ENCODE data around the gene PRR18. TPM values are rescaled to one million over a fixed set of nuclear protein-coding genes. Genes with fewer than 3 reads are reported as not detected.

Gene PRR18
- 0.16 to 0.27 TPM (median 0.23 TPM) in 4 of 5 replicates, not detected in the other for total RNA-seq (2022; extraction: Qiagen RNA extraction; ENCODE audit: low read depth)

DNA sequence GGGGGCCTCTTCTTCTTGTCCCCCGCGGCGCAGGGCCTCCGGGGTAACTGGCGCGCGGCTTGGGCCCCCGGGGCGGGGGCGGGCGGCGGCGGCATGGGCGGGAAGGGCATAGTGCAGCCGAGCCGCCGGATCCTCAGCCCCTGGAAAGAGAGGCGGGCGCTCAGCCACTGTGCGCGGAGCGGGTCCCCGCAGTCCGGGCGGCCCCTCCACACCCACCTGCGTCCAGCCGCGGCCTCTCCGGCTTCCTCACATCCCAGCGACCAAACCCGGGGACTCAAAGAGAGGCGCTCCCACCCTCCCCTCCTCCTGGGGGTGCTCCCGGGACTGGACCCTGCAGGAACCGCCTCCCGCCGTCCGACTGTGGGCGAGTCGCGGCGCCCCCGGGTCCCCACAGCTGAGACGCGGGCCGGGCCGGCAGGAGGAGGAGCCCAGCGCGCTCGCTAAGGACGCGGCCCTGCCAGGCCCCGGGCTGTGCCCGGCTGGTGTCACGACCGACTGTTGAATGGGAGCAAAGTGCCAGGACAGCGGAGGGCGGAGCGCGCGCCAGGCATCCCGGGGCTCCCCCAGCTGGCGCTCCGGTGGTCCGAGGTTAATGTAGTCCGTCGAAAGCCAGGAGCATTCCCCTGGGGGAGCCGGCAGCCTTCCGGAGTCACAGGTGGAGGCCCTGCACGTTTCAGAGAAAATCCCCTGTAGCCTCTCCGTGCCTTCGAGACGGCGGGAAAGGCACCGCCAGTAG lies at the start of gene PRR18:
Gene PRR18 (minus strand): TSS at position 360 of the 736 bp plus-strand sequence. CDS start 250 bp downstream, at position 110.

DNA sequence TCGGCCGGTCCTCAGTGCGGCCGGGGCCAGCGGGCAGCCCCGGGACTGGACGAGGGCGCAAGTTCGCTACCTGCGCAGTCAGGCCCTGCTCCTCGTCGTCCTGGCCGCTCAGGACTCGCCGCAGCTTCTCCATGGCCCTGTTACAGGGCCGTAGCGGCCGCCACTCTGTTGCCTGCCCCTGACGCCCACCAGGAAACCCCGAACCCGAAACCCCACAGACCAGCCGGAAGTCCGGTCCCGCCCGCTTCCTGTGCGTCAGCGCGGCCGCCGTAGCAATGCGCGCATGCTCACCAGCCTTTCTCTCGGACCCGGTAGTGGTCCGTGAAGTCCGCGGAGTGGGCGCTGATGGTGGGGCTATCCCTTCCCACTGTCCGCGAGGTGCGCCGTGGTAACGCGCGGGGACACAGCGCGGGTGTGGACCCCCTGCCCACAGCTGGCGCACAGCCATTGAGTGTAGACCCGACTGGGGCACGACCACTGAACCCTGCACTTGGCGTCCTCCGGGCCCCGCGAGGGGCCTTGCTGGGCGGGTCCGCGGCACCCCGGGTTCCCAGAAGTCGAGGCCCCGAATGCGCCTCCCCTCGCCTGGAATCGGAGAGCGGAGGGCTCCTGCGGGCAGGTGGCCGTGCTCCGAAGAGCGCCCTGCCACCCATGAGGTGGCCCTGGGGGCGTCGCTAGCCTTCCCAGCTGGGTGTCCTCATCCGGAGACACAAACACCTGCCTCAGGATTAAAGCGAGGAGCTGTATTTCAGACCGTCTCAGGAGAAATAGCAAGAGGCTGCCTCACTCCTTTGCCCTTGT lies 34.4 kb upstream of the PRR18 start, which contains the start of gene SFT2D1:
Gene SFT2D1 (minus strand): TSS at position 197 of the 801 bp plus-strand sequence. CDS start 64 bp downstream, at position 133.

Other genes with a start within 250 kb of the PRR18 start
- not detected in 5 replicates for gene TBXT, start 140.5 kb downstream of the PRR18 start, total RNA-seq (2022; extraction: Qiagen RNA extraction; ENCODE audit: low read depth)
- 26.8 to 45.5 TPM (median 41.3 TPM) in 5 replicates for gene SFT2D1, start 34.2 kb upstream of the PRR18 start, total RNA-seq (2022; extraction: Qiagen RNA extraction; ENCODE audit: low read depth)
- gene MPC1, start 74.5 kb upstream of the PRR18 start, total RNA-seq (2022; extraction: Qiagen RNA extraction; ENCODE audit: low read depth), result 3.6 to 4.8 TPM (median 4.0 TPM) in 5 replicates

All from A549 treated with RU486 at 1 μM for 4 hours (cell line).